Gastroesophageal sphincter (tissue), 3 donors: ENCODE results near the gene ONECUT2.

Experiments used
- EP300 ChIP-seq: sonication (generic); formaldehyde crosslinking; IDR thresholded peaks from one replicate; pipeline ENCODE4 v1.6.1; 2017; ENCODE audit warnings: antibody characterized with exemption, mild to moderate bottlenecking
- POLR2A ChIP-seq, 2 donors: fragments of 450-650 bp; IDR thresholded peaks; one replicate each; pipeline ENCODE4 v1.6.1; 2017; ENCODE audit warnings: antibody characterized with exemption in 2 of 2, mild to moderate bottlenecking in 2 of 2, moderate library complexity in 1 of 2
- POLR2AphosphoS5 ChIP-seq: sonication (generic); formaldehyde crosslinking; IDR thresholded peaks from one replicate; pipeline ENCODE4 v1.6.1; 2017; ENCODE audit warnings: antibody characterized with exemption
- TF ChIP-seq, protein P1 (sequence below), 4 experiments: fragments of 200-600 bp in 2 of 4; fragments of 450-650 bp in 2 of 4; sonication (generic) in 1 of 4; IDR thresholded peaks; one replicate each; pipeline ENCODE4 v1.5.1; 2017 to 2019; ENCODE audit warnings: antibody characterized with exemption in 4 of 4, mild to moderate bottlenecking in 2 of 4, moderate library complexity in 2 of 4

DNA sequence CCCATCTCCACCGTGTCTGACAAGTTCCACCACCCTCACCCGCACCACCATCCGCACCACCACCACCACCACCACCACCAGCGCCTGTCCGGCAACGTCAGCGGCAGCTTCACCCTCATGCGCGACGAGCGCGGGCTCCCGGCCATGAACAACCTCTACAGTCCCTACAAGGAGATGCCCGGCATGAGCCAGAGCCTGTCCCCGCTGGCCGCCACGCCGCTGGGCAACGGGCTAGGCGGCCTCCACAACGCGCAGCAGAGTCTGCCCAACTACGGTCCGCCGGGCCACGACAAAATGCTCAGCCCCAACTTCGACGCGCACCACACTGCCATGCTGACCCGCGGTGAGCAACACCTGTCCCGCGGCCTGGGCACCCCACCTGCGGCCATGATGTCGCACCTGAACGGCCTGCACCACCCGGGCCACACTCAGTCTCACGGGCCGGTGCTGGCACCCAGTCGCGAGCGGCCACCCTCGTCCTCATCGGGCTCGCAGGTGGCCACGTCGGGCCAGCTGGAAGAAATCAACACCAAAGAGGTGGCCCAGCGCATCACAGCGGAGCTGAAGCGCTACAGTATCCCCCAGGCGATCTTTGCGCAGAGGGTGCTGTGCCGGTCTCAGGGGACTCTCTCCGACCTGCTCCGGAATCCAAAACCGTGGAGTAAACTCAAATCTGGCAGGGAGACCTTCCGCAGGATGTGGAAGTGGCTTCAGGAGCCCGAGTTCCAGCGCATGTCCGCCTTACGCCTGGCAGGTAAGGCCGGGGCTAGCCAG is 1.2 kb downstream of the ONECUT2 start:
- TF ChIP-seq POLR2A (IDR thresholded peaks at IDR 0.05) (no peak), EP300 (no peak), POLR2AphosphoS5 (no peak)
- TF ChIP-seq, protein P1, sequence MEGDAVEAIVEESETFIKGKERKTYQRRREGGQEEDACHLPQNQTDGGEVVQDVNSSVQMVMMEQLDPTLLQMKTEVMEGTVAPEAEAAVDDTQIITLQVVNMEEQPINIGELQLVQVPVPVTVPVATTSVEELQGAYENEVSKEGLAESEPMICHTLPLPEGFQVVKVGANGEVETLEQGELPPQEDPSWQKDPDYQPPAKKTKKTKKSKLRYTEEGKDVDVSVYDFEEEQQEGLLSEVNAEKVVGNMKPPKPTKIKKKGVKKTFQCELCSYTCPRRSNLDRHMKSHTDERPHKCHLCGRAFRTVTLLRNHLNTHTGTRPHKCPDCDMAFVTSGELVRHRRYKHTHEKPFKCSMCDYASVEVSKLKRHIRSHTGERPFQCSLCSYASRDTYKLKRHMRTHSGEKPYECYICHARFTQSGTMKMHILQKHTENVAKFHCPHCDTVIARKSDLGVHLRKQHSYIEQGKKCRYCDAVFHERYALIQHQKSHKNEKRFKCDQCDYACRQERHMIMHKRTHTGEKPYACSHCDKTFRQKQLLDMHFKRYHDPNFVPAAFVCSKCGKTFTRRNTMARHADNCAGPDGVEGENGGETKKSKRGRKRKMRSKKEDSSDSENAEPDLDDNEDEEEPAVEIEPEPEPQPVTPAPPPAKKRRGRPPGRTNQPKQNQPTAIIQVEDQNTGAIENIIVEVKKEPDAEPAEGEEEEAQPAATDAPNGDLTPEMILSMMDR (IDR thresholded peaks at IDR 0.05): no peak
